Measurements from ENCODE around the gene CDAN1. TPM values are rescaled to one million over a fixed set of nuclear protein-coding genes. Genes with fewer than 3 reads are reported as not detected.

Gene CDAN1
- total RNA-seq, 5 donors from 2014 or later (not counting 1 experiment from before 2014, with no cell fraction given): 28.2 to 45.7 (median 33.3) TPM

- CTCF ChIA-PET: no interaction called here
- peaks cover 13 to 28% (median 15%) of the 10 kb centered on the region in 3 donors for H3K9me3 Mint-ChIP-seq
- 93% methylated on average over 2 of the region's 2 CpGs for WGBS (ENCODE audit: insufficient coverage)
Observed at GRCh38 chr15:42759093-42759492, 22.2 kb upstream of the CDAN1 start.

GRCh38 chr15:42750306-42750705 lies 13.4 kb upstream of the CDAN1 start:
- Histone ChIP-seq H3K36me3 (ENCODE audit: control insufficient read depth in 2 of 2, extremely low read depth in 1 of 2, insufficient read depth in 1 of 2, low read length in 1 of 2) (peaks cover 8 to 31% of the 10 kb centered on the region in 2 donors), H3K27ac (ENCODE audit: low read length) (no peak overlapping the region), H3K4me1 (ENCODE audit: control insufficient read depth in 1 of 2, extremely low read depth in 1 of 2, insufficient read depth in 2 of 2, low read length in 2 of 2) (no peaks in the 10 kb centered on the region), H3K4me3 (ENCODE audit: control insufficient read depth in 1 of 2, extremely low read depth in 1 of 2, low read length in 1 of 2) (no peak overlapping the region), H3K9me3 (no peaks in the 10 kb centered on the region), H3K27me3 (replicated peaks in 1 of 2; ENCODE audit: control insufficient read depth in 2 of 2, extremely low read depth in 1 of 2, insufficient read depth in 2 of 2, low read length in 1 of 2) (no peaks in the 10 kb centered on the region)
- no peak overlapping the region for H3K27ac Mint-ChIP-seq
- no peak for DNase-seq
- peaks cover 55% of the 10 kb centered on the region for H3K36me3 Mint-ChIP-seq
- peaks cover 5 to 9% (median 5%) of the 10 kb centered on the region in 3 donors for H3K9me3 Mint-ChIP-seq
- ATAC-seq (replicated peaks in 1 of 4): no peak
- POLR2A ChIA-PET: no interaction called here
- H3K4me1 Mint-ChIP-seq: no peaks in the 10 kb centered on the region
- H3K27me3 Mint-ChIP-seq: no peaks in the 10 kb centered on the region
- no peak overlapping the region for H3K4me3 Mint-ChIP-seq
- CTCF ChIA-PET: no interaction called here
- no CpG with 5 or more reads among the region's 2 CpGs for WGBS (ENCODE audit: insufficient coverage)

More at GRCh38 chr15:42759093-42759492, 22.2 kb upstream of the CDAN1 start:
- peaks cover 0 to 5% (median 0%) of the 10 kb centered on the region in 3 donors for H3K4me1 Mint-ChIP-seq
- Histone ChIP-seq H3K27ac (ENCODE audit: low read length) (no peak overlapping the region), H3K27me3 (replicated peaks in 1 of 2; ENCODE audit: control insufficient read depth in 2 of 2, extremely low read depth in 1 of 2, insufficient read depth in 2 of 2, low read length in 1 of 2) (no peaks in the 10 kb centered on the region), H3K36me3 (ENCODE audit: control insufficient read depth in 2 of 2, extremely low read depth in 1 of 2, insufficient read depth in 1 of 2, low read length in 1 of 2) (no peaks in the 10 kb centered on the region), H3K4me3 (ENCODE audit: control insufficient read depth in 1 of 2, extremely low read depth in 1 of 2, low read length in 1 of 2) (no peak overlapping the region), H3K4me1 (ENCODE audit: control insufficient read depth in 1 of 2, extremely low read depth in 1 of 2, insufficient read depth in 2 of 2, low read length in 2 of 2) (no peaks in the 10 kb centered on the region), H3K9me3 (peaks cover 3% of the 10 kb centered on the region)
- ATAC-seq (replicated peaks in 1 of 4) (no peak), DNase-seq (no peak)
- POLR2A ChIA-PET: no interaction called here
- no peak overlapping the region for H3K4me3 Mint-ChIP-seq
- H3K27ac Mint-ChIP-seq: no peak overlapping the region
- no peaks in the 10 kb centered on the region for H3K27me3 Mint-ChIP-seq
- H3K36me3 Mint-ChIP-seq: peaks cover 31% of the 10 kb centered on the region

GRCh38 chr15:42749266-42749665 lies 12.3 kb upstream of the CDAN1 start:
- Mint-ChIP-seq H3K4me1 (no peaks in the 10 kb centered on the region), H3K27me3 (no peaks in the 10 kb centered on the region), H3K36me3 (peaks cover 57% of the 10 kb centered on the region), H3K9me3 (peaks cover 5 to 9% (median 5%) of the 10 kb centered on the region in 3 donors), H3K4me3 (no peak overlapping the region), H3K27ac (no peak overlapping the region)
- ChIA-PET POLR2A (no interaction called here), CTCF (no interaction called here)
- H3K27me3 ChIP-seq (replicated peaks in 1 of 2; ENCODE audit: control insufficient read depth in 2 of 2, extremely low read depth in 1 of 2, insufficient read depth in 2 of 2, low read length in 1 of 2): no peaks in the 10 kb centered on the region
- WGBS (ENCODE audit: insufficient coverage): 100% methylated on average over 1 of the region's 1 CpG
- no peaks in the 10 kb centered on the region for H3K4me1 ChIP-seq (ENCODE audit: control insufficient read depth in 1 of 2, extremely low read depth in 1 of 2, insufficient read depth in 2 of 2, low read length in 2 of 2)
- peaks cover 8 to 33% of the 10 kb centered on the region in 2 donors for H3K36me3 ChIP-seq (ENCODE audit: control insufficient read depth in 2 of 2, extremely low read depth in 1 of 2, insufficient read depth in 1 of 2, low read length in 1 of 2)
- no peak for DNase-seq
- H3K27ac ChIP-seq (ENCODE audit: low read length): no peak overlapping the region
- no peaks in the 10 kb centered on the region for H3K9me3 ChIP-seq
- ATAC-seq (replicated peaks in 1 of 4): no peak
- H3K4me3 ChIP-seq (ENCODE audit: control insufficient read depth in 1 of 2, extremely low read depth in 1 of 2, low read length in 1 of 2): no peak overlapping the region

- no CpG with 5 or more reads among the region's 1 CpG for WGBS (ENCODE audit: insufficient coverage)
- DNase-seq (no peak), ATAC-seq (replicated peaks in 1 of 4) (no peak)
- CTCF ChIA-PET: no interaction called here
- Mint-ChIP-seq H3K27me3 (no peaks in the 10 kb centered on the region), H3K4me1 (no peaks in the 10 kb centered on the region), H3K36me3 (peaks cover 18% of the 10 kb centered on the region), H3K27ac (no peak overlapping the region), H3K9me3 (no peaks in the 10 kb centered on the region), H3K4me3 (no peak overlapping the region)
- H3K36me3 ChIP-seq (ENCODE audit: control insufficient read depth in 2 of 2, extremely low read depth in 1 of 2, insufficient read depth in 1 of 2, low read length in 1 of 2): peaks cover 2 to 14% of the 10 kb centered on the region in 2 donors
- POLR2A ChIA-PET: no interaction called here
- H3K9me3 ChIP-seq: no peaks in the 10 kb centered on the region
- H3K4me1 ChIP-seq (ENCODE audit: control insufficient read depth in 1 of 2, extremely low read depth in 1 of 2, insufficient read depth in 2 of 2, low read length in 2 of 2): no peaks in the 10 kb centered on the region
- H3K4me3 ChIP-seq (ENCODE audit: control insufficient read depth in 1 of 2, extremely low read depth in 1 of 2, low read length in 1 of 2): no peak overlapping the region
- no peak overlapping the region for H3K27ac ChIP-seq (ENCODE audit: low read length)
- H3K27me3 ChIP-seq (replicated peaks in 1 of 2; ENCODE audit: control insufficient read depth in 2 of 2, extremely low read depth in 1 of 2, insufficient read depth in 2 of 2, low read length in 1 of 2): no peaks in the 10 kb centered on the region
Observed at GRCh38 chr15:42744195-42744594, 7.3 kb upstream of the CDAN1 start.

GRCh38 chr15:42742149-42742548 lies 5.2 kb upstream of the CDAN1 start:
- H3K4me3 ChIP-seq (ENCODE audit: control insufficient read depth in 1 of 2, extremely low read depth in 1 of 2, low read length in 1 of 2): no peak overlapping the region
- peaks cover 2 to 5% of the 10 kb centered on the region in 2 experiments for H3K4me1 ChIP-seq (ENCODE audit: control insufficient read depth in 1 of 2, extremely low read depth in 1 of 2, insufficient read depth in 2 of 2, low read length in 2 of 2)
- no peaks in the 10 kb centered on the region for H3K27me3 ChIP-seq (replicated peaks in 1 of 2; ENCODE audit: control insufficient read depth in 2 of 2, extremely low read depth in 1 of 2, insufficient read depth in 2 of 2, low read length in 1 of 2)
- ChIA-PET CTCF (interaction anchor here in 1 of 2 donors (0.6 kb wide), 1 partner anchor 1083 kb away, joined by 6 read pairs; no protein-coding TSS in a partner anchor), POLR2A (interaction anchor here in 1 of 2 donors (0.5 kb wide), 1 partner anchor 193 kb away, joined by 4 read pairs; no protein-coding TSS in a partner anchor)
- Mint-ChIP-seq H3K27ac (no peak overlapping the region), H3K36me3 (peaks cover 18% of the 10 kb centered on the region), H3K4me1 (peaks cover 0 to 6% (median 6%) of the 10 kb centered on the region in 3 donors), H3K9me3 (no peaks in the 10 kb centered on the region), H3K4me3 (no peak overlapping the region), H3K27me3 (no peaks in the 10 kb centered on the region)
- H3K27ac ChIP-seq (ENCODE audit: low read length): no peak overlapping the region
- no peaks in the 10 kb centered on the region for H3K9me3 ChIP-seq
- peaks cover 2 to 14% of the 10 kb centered on the region in 2 donors for H3K36me3 ChIP-seq (ENCODE audit: control insufficient read depth in 2 of 2, extremely low read depth in 1 of 2, insufficient read depth in 1 of 2, low read length in 1 of 2)
- WGBS (ENCODE audit: insufficient coverage): no CpG with 5 or more reads among the region's 4 CpGs
- no peak for ATAC-seq (replicated peaks in 1 of 4)
- DNase-seq: no peak

GRCh38 chr15:42741710-42742109 lies 4.8 kb upstream of the CDAN1 start:
- no peak for DNase-seq
- peaks cover 18% of the 10 kb centered on the region for H3K36me3 Mint-ChIP-seq
- H3K27ac ChIP-seq (ENCODE audit: low read length): no peak overlapping the region
- no peaks in the 10 kb centered on the region for H3K27me3 Mint-ChIP-seq
- no peak overlapping the region for H3K4me3 ChIP-seq (ENCODE audit: control insufficient read depth in 1 of 2, extremely low read depth in 1 of 2, low read length in 1 of 2)
- peaks cover 2 to 6% of the 10 kb centered on the region in 2 experiments for H3K4me1 ChIP-seq (ENCODE audit: control insufficient read depth in 1 of 2, extremely low read depth in 1 of 2, insufficient read depth in 2 of 2, low read length in 2 of 2)
- H3K4me1 Mint-ChIP-seq: peaks cover 0 to 6% (median 6%) of the 10 kb centered on the region in 3 donors
- POLR2A ChIA-PET: no interaction called here
- no CpG with 5 or more reads among the region's 2 CpGs for whole genome bisulfite sequencing (ENCODE audit: insufficient coverage)
- CTCF ChIA-PET: interaction anchor here in 1 of 2 donors (0.6 kb wide), 1 partner anchor 1083 kb away, joined by 6 read pairs; no protein-coding TSS in a partner anchor
- peaks cover 2 to 14% of the 10 kb centered on the region in 2 donors for H3K36me3 ChIP-seq (ENCODE audit: control insufficient read depth in 2 of 2, extremely low read depth in 1 of 2, insufficient read depth in 1 of 2, low read length in 1 of 2)
- H3K27me3 ChIP-seq (replicated peaks in 1 of 2; ENCODE audit: control insufficient read depth in 2 of 2, extremely low read depth in 1 of 2, insufficient read depth in 2 of 2, low read length in 1 of 2): no peaks in the 10 kb centered on the region
- no peak for ATAC-seq (replicated peaks in 1 of 4)
- H3K9me3 Mint-ChIP-seq: no peaks in the 10 kb centered on the region
- H3K9me3 ChIP-seq: no peaks in the 10 kb centered on the region
- no peak overlapping the region for H3K4me3 Mint-ChIP-seq
- H3K27ac Mint-ChIP-seq: no peak overlapping the region

All from T-cell (primary cell).